Bronchial smooth muscle cell (primary cell): ENCODE results near the gene PAQR7. TPM values are rescaled to one million over a fixed set of nuclear protein-coding genes. Genes with fewer than 3 reads are reported as not detected.

Source experiments
- total RNA-seq: library from RNA; depleted of rRNA; stranded (reverse); fragments of >200 nt; gene quantifications from 2 replicates; pipeline ENCODE4 v1.2.1, GENCODE V29; 2014

PAQR7 gene, protein sequence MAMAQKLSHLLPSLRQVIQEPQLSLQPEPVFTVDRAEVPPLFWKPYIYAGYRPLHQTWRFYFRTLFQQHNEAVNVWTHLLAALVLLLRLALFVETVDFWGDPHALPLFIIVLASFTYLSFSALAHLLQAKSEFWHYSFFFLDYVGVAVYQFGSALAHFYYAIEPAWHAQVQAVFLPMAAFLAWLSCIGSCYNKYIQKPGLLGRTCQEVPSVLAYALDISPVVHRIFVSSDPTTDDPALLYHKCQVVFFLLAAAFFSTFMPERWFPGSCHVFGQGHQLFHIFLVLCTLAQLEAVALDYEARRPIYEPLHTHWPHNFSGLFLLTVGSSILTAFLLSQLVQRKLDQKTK
- 12.3 and 13.4 TPM in 2 replicates for total RNA-seq

DNA sequence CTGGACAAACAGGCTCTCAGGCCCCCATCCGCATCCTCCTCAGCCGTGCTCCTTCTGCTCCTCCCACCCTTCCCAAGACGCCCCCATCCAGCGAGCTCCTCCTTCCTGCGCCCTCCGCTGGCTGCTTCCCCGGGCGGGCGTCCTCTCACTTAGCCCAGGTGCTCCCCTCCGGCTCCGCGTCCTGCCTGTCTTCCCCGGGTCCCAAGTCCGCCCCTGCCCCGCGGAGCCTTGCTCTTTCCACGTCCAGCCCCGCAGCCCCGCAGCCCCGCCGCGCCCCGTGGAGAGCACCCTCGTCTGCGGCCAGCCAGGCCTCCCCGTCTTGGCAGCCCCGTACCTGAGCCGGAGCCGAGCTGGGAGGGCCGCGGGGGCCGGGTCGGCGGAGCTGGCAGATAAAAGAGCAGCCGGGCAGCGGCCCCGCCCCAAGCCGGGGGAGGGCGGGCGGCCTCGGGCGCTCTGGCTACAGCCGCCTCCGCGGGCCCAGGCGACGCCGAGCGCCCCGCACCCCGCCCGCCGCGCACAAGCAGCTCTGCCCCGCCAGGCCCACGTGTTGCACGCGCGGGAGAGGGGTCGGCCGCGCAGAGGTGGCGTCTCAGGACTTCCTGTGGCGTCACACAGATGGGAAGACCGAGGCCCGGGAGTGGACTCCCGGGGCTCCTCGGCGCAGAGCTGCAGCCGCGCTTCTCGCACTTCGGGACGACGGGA, at the start of gene PAQR7:
TSS of gene PAQR7 (minus strand) at position 555 of the 702 bp plus-strand sequence. CDS start 11,869 bp downstream, outside the sequence.

DNA sequence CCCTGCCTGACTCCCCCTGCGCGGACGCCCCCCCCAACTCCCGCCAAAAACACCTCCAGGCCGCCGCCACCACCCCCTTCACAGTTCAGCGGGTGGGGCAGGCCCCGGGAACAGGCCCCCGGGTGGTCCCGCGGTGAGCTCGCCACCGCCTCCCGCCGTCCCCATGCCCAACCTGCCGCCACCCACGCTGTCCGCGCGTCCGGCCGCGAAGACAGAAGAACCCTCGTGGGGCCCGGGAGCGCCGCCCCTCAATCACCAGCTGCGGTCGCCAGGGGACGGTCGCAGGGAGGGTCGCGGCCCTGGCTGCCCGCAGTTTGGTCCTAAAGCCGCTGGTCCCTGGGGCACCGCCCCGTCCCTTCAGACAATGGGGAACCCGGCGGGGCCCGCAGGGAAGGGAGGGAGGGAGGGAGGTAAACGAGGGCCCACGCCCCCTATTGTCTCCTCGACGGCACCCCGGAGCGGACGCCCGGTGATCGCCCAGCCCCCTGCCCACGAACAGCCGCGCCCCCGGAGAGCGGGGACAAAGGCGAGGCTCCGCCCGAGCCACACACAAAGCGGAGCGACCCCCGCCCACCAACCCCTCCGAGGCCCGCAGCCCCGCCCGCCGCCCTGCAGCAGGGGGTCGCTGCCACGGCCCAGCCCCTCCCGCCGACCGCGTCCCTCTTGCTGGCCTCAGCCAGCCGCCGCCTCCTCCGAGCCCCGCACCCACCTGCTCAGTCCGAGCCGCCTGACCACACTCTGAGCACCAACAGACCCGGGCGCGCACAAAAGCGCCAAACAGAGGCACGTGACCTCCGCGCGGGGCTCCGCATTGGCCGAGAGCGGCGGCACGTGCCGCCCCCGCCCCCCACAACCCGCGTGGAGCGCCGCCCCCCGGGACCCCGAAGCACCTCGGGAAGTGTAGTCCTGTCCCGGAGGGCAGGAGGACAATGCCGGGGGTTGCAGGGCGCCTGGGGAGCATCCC, 30.5 kb upstream of the PAQR7 start, which contains the start of gene STMN1:
TSS of gene STMN1 (minus strand) at position 740 of the 964 bp plus-strand sequence. CDS start 1,743 bp downstream, outside the sequence.

DNA sequence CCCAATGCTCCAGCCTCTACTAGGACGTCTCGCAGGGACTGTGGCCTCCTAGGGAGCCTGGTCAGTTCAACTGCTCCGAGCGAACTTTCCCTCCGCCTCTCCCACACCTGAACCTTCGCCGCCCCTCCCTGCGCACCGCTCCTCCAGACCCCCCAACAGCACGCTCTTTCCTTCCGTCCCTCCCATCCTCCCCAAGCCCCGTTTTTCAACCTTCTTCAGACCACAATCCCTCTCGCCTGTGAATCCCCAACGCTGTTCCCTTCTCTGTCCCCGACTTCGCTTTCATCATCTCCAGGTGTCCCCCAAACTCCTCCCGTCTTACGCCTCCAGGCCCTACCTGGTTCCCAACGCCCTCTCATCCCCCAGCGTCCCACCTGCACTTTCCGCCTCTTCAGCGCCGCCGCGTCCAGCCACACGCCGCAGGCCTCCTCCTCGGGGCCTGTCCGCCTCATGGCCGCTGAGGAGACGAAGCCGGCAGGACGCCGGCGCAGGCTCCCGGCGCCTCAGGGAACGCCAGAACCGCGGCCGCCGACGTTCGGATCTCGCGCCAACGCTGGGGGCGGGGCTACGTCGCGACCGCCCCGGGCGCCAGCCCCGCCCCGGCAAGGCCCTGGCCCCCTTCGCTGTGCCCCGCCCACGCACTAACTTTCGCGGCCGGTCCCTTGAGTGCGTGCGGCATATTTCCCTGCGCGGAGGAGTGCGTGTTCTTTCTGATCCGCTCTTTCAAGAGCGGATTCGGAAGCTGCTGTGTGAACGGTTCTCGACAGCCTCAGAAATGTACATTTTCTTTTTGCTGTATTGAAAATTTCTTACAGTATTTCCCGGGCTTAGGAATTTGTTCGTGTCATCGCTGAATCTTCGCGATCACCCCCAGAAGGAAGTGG, 16.4 kb downstream of the PAQR7 start, which contains the start of gene AUNIP:
TSS of gene AUNIP (minus strand) at position 552 of the 884 bp plus-strand sequence. CDS start at position 452, 100 bp downstream.

DNA sequence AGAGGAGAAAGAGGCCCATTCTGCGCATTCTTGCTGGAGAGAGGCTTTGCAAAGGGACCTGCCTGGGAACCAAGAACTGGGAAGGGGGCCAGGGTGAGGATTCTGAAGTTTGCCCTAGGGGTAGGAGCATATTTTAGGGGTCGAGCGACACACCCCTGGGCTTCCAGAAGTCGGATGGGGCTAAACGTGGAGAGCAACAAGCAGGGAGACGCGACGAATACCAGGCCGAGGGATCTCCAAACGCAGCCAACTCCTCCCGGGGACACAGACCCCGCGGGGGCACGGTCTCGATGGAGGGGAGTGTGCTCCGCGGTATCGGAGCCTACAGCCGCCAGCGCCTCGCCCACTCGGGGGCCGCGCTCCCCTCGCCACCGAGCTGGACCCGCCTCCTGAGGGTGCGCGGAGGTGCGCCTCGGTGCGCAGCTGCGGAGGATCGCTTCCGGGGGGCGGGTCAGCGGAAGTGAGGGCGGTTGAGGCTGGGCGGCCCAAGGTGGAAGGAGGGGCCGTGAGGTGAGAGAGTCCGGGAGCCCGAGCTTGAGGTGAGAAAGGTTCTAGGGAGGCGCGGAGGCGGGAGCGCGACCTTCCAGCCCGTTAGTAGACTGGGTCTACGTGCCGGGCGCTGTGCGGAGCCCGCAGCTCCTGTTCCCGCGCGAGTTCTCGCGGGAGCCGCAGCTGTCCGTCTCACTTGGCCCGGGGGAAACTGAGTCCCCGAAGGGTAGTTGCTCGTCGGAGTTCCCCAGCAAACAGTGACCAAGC, 55.8 kb downstream of the PAQR7 start, which contains the start of gene MTFR1L:
TSS of gene MTFR1L (plus strand) at position 464 of the 756 bp plus-strand sequence. CDS start 3,151 bp downstream, outside the sequence.

Other genes with a start within 250 kb of the PAQR7 start
- gene SELENON, start 75.5 kb downstream of the PAQR7 start, total RNA-seq: 7.6 and 10.2 TPM in 2 replicates
- gene MTFR1L, start 55.8 kb downstream of the PAQR7 start, total RNA-seq: 32.0 and 34.7 TPM in 2 replicates
- 0.09 and 0.32 TPM in 2 replicates for gene AUNIP, start 16.3 kb downstream of the PAQR7 start, total RNA-seq
- 13.4 and 47.1 TPM in 2 replicates for gene STMN1, start 30.7 kb upstream of the PAQR7 start, total RNA-seq
- 5.2 and 6.1 TPM in 2 replicates for gene PAFAH2, start 122.4 kb upstream of the PAQR7 start, total RNA-seq
- gene EXTL1, start 146.1 kb upstream of the PAQR7 start, total RNA-seq: 0.09 and 0.47 TPM in 2 replicates
- gene SLC30A2, start 170.4 kb upstream of the PAQR7 start, total RNA-seq: not detected in 2 replicates
- gene TRIM63, start 191.9 kb upstream of the PAQR7 start, total RNA-seq: not detected in 2 replicates
- gene PDIK1L, start 236.1 kb upstream of the PAQR7 start, total RNA-seq: 3.4 and 3.9 TPM in 2 replicates